A549 treated with GW870086 at 1 μM for 4 hours (cell line): ENCODE results near the gene TP53RK. TPM values are rescaled to one million over a fixed set of nuclear protein-coding genes. Genes with fewer than 3 reads are reported as not detected.

Experiments used
- total RNA-seq: library from RNA; stranded (reverse); fragments of 200-300 nt; extraction: Qiagen RNA extraction; gene quantifications from 5 replicates; pipeline ENCODE4 v1.2.3, GENCODE V29; 2022; ENCODE audit warnings: low read depth

TP53RK gene
- 12.7 to 15.6 TPM (median 13.9 TPM) in 5 replicates for total RNA-seq

GRCh38 chr20:46689082-46689753 lies at the start of gene TP53RK:
TSS of gene TP53RK (minus strand) at chr20:46689444. CDS start at chr20:46689414, 30 bp downstream.

GRCh38 chr20:46709459-46710152 lies 20.4 kb upstream of the TP53RK start, which contains the start of gene SLC2A10:
TSS of gene SLC2A10 (plus strand) at chr20:46709649. CDS start at chr20:46709737, 88 bp downstream.

GRCh38 chr20:46651091-46651962 lies 37.9 kb downstream of the TP53RK start, which contains the start of gene SLC13A3:
TSS of gene SLC13A3 (minus strand) at chr20:46651459. CDS start at chr20:46651421, 38 bp downstream.

Other genes with a start within 250 kb of the TP53RK start
- not detected in 5 replicates for gene ZNF334, start 175.9 kb downstream of the TP53RK start, total RNA-seq
- gene OCSTAMP, start 138.8 kb downstream of the TP53RK start, total RNA-seq = not detected in 5 replicates
- 0.12 to 0.17 TPM in 2 of 5 replicates, not detected in the others for gene SLC13A3, start 38.0 kb downstream of the TP53RK start, total RNA-seq
- not detected in 5 replicates for gene SLC2A10, start 20.2 kb upstream of the TP53RK start, total RNA-seq
- gene EYA2, start 205.4 kb upstream of the TP53RK start, total RNA-seq = 1.7 to 2.7 TPM (median 2.4 TPM) in 5 replicates